Measurements from ENCODE around the gene IDNK.

DNA sequence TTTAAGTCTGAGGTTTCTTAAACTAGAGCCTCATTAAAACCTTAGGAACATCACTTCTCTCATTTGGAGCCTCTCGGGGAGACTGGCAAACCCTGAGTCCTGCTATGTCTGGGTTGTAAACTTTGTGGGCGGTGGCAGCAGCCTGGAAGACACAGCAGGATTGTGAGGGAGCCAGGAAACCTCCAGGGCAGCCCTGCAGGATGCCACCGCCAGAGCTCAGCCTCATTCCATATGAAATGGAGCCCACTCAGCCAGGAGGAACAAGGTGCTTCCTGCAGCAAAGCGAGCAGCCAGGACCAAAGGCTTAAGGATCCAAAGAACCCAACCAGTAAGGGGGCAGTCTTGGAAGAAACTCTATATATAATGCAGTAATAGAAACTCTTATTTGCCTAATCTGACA, 37.9 kb upstream of the IDNK start:
- TF ChIP-seq, protein P1, sequence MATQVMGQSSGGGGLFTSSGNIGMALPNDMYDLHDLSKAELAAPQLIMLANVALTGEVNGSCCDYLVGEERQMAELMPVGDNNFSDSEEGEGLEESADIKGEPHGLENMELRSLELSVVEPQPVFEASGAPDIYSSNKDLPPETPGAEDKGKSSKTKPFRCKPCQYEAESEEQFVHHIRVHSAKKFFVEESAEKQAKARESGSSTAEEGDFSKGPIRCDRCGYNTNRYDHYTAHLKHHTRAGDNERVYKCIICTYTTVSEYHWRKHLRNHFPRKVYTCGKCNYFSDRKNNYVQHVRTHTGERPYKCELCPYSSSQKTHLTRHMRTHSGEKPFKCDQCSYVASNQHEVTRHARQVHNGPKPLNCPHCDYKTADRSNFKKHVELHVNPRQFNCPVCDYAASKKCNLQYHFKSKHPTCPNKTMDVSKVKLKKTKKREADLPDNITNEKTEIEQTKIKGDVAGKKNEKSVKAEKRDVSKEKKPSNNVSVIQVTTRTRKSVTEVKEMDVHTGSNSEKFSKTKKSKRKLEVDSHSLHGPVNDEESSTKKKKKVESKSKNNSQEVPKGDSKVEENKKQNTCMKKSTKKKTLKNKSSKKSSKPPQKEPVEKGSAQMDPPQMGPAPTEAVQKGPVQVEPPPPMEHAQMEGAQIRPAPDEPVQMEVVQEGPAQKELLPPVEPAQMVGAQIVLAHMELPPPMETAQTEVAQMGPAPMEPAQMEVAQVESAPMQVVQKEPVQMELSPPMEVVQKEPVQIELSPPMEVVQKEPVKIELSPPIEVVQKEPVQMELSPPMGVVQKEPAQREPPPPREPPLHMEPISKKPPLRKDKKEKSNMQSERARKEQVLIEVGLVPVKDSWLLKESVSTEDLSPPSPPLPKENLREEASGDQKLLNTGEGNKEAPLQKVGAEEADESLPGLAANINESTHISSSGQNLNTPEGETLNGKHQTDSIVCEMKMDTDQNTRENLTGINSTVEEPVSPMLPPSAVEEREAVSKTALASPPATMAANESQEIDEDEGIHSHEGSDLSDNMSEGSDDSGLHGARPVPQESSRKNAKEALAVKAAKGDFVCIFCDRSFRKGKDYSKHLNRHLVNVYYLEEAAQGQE (IDR thresholded peaks at IDR 0.05; ENCODE audit: insufficient read depth in 1 of 2, low read depth in 2 of 2, low read length in 2 of 2) = no peak
- TF ChIP-seq POLR2AphosphoS5 (IDR thresholded peaks at IDR 0.05; ENCODE audit: low read depth, low read length) (no peak), SIN3A (IDR thresholded peaks at IDR 0.05; ENCODE audit: borderline replicate concordance, insufficient read depth, low read length) (no peak)

Data from PFSK-1 (cell line).